H1 (cell line): Measurements from ENCODE around the gene OTOS. TPM values are rescaled to one million over a fixed set of nuclear protein-coding genes. Genes with fewer than 3 reads are reported as not detected.
A peak's percentile ranks its signal among the peaks of the same experiment; 100 is the strongest.

ENCODE experiments used
- CTCF ChIA-PET: fragments of 300-600 bp; sonication (Branson Sonifier 250); formaldehyde crosslinking; loops from one replicate; lab custom pipeline; 2021; ENCODE audit not compliant: partially characterized antibody; lab: Charles Lee
- POLR2A ChIA-PET: fragments of 300-600 bp; sonication (Branson Sonifier 250); formaldehyde crosslinking; loops from one replicate; lab custom pipeline; 2021; ENCODE audit warnings: inconsistent platforms; ENCODE audit not compliant: partially characterized antibody; lab: Charles Lee
- DNase-seq, 2 experiments: peaks; one replicate each; pipeline versions ENCODE4 v3.0.0 to v3.0.0-alpha.2; 2010 to 2022; ENCODE audit warnings: low spot score in 2 of 2, low read depth in 1 of 2, mixed read lengths in 1 of 2
- FAIRE-seq: peaks from 2 replicates; lab custom pipeline; 2011; peaks lifted over from hg19 to GRCh38; lab: Jason Lieb, UNC
- H2AFZ ChIP-seq: 2 replicates; pipeline ENCODE4 v1.8.1; 2012; ENCODE audit warnings: low read length, inconsistent platforms
- H2AK5ac ChIP-seq: 2 replicates; pipeline ENCODE4 v1.6.1; 2013; ENCODE audit warnings: low read depth, low read length
- H2BK120ac ChIP-seq: replicated peaks from 2 replicates; pipeline ENCODE3; 2013; ENCODE audit warnings: low read depth, low read length, inconsistent platforms
- H2BK12ac ChIP-seq: 2 replicates; pipeline ENCODE4 v1.6.1; 2013; ENCODE audit warnings: low read depth, low read length
- H2BK15ac ChIP-seq: 2 replicates; pipeline ENCODE4 v1.6.1; 2013; ENCODE audit warnings: low read length
- H2BK20ac ChIP-seq: 2 replicates; pipeline ENCODE4 v1.6.1; 2013; ENCODE audit warnings: low read length
- H2BK5ac ChIP-seq: 2 replicates; pipeline ENCODE4 v1.6.1; 2013; ENCODE audit warnings: low read depth, low read length
- H3K14ac ChIP-seq: 2 replicates; pipeline ENCODE4 v1.6.1; 2013; ENCODE audit warnings: inconsistent platforms; ENCODE audit not compliant: insufficient read length
- H3K18ac ChIP-seq: 2 replicates; pipeline ENCODE4 v1.6.1; 2013; ENCODE audit warnings: low read length; ENCODE audit errors: extremely low read depth
- H3K23ac ChIP-seq: 2 replicates; pipeline ENCODE4 v1.6.1; 2013; ENCODE audit warnings: inconsistent platforms; ENCODE audit not compliant: insufficient read length
- H3K23me2 ChIP-seq: 2 replicates; pipeline ENCODE4 v1.6.1; 2013; ENCODE audit warnings: low read depth, low read length
- H3K27ac ChIP-seq: 2 replicates; pipeline ENCODE4 v1.6.1; 2011; ENCODE audit warnings: low read depth, low read length, inconsistent platforms
- H3K27me3 ChIP-seq, 4 experiments: replicated peaks in 1 of 4; 1 replicate in 1 of 4; 2 replicates in 3 of 4; pipeline versions ENCODE4 v1.6.1 to v1.8.1; 2011 to 2013; ENCODE audit warnings: low read length in 3 of 4, mild to moderate bottlenecking in 3 of 4, inconsistent platforms in 2 of 4, mixed read lengths in 2 of 4, moderate library complexity in 1 of 4; ENCODE audit not compliant: control insufficient read depth in 3 of 4, insufficient read depth in 3 of 4; ENCODE audit errors: extremely low read depth in 1 of 4
- H3K36me3 ChIP-seq, 4 experiments: 2 replicates each; pipeline versions ENCODE4 v1.6.1 to v1.8.1; 2011 to 2013; ENCODE audit warnings: mild to moderate bottlenecking in 4 of 4, low read length in 3 of 4, moderate library complexity in 2 of 4, control low read depth in 1 of 4, inconsistent platforms in 1 of 4; ENCODE audit not compliant: insufficient read depth in 4 of 4, control insufficient read depth in 2 of 4
- H3K4ac ChIP-seq: replicated peaks from 2 replicates; pipeline ENCODE3; 2013; ENCODE audit warnings: low read length, low read depth, mixed read lengths, inconsistent platforms; ENCODE audit not compliant: insufficient read length
- H3K4me1 ChIP-seq, 4 experiments: replicated peaks in 1 of 4; 1 replicate in 1 of 4; 2 replicates in 3 of 4; pipeline versions ENCODE4 v1.6.1 to v1.8.1; 2011 to 2013; ENCODE audit warnings: low read length in 3 of 4, inconsistent platforms in 2 of 4, mixed read lengths in 1 of 4; ENCODE audit not compliant: insufficient read depth in 4 of 4, control insufficient read depth in 3 of 4
- H3K4me2 ChIP-seq, 2 experiments: 2 replicates each; pipeline versions ENCODE4 v1.6.1 to v1.8.1; 2011 to 2013; ENCODE audit warnings: low read depth in 2 of 2, low read length in 2 of 2, control low read depth in 1 of 2, inconsistent platforms in 1 of 2, mild to moderate bottlenecking in 1 of 2; ENCODE audit not compliant: insufficient read depth in 1 of 2
- H3K4me3 ChIP-seq, 4 experiments: fragments of 200-600, 300-600 bp in 1 of 4; sonication (generic), shearing (Covaris generic), sonication (Bioruptor Twin) in 1 of 4; 2 replicates each; pipeline versions ENCODE4 v1.5.1 to v1.8.1; 2011 to 2016; ENCODE audit warnings: low read length in 4 of 4, low read depth in 3 of 4, control low read depth in 2 of 4, inconsistent platforms in 2 of 4, mild to moderate bottlenecking in 2 of 4, mixed read lengths in 1 of 4, moderate library complexity in 1 of 4; ENCODE audit not compliant: insufficient read depth in 2 of 4; ENCODE audit errors: extremely low read depth in 1 of 4
- H3K56ac ChIP-seq: replicated peaks from 2 replicates; pipeline ENCODE3; 2013; ENCODE audit warnings: low read depth, mild to moderate bottlenecking, mixed read lengths, low read length, inconsistent platforms; ENCODE audit not compliant: insufficient read length
- H3K79me1 ChIP-seq: 2 replicates; pipeline ENCODE4 v1.6.1; 2013; ENCODE audit warnings: low read depth, low read length, control low read depth
- H3K79me2 ChIP-seq, 2 experiments: 2 replicates each; pipeline versions ENCODE4 v1.6.1 to v1.8.1; 2012 to 2013; ENCODE audit warnings: low read length in 2 of 2, mild to moderate bottlenecking in 2 of 2, inconsistent platforms in 1 of 2; ENCODE audit not compliant: insufficient read depth in 2 of 2, control insufficient read depth in 1 of 2
- H3K9ac ChIP-seq, 4 experiments: replicated peaks in 1 of 4; 1 replicate in 1 of 4; 2 replicates in 3 of 4; pipeline versions ENCODE4 v1.6.1 to v1.8.1; 2011 to 2013; ENCODE audit warnings: low read depth in 3 of 4, low read length in 3 of 4, control low read depth in 2 of 4, mild to moderate bottlenecking in 2 of 4, moderate library complexity in 2 of 4, inconsistent platforms in 1 of 4; ENCODE audit errors: extremely low read depth in 1 of 4
- H3K9me3 ChIP-seq, 2 experiments: 2 replicates each; pipeline versions ENCODE4 v1.6.1 to v1.8.1; 2012 to 2013; ENCODE audit warnings: mild to moderate bottlenecking in 2 of 2, moderate library complexity in 2 of 2, control low read depth in 1 of 2, inconsistent platforms in 1 of 2, low read depth in 1 of 2, low read length in 1 of 2, mixed read lengths in 1 of 2; ENCODE audit not compliant: insufficient read depth in 2 of 2
- H4K20me1 ChIP-seq, 2 experiments: replicated peaks in 1 of 2; 2 replicates each; pipeline versions ENCODE3 to v1.8.1; 2011 to 2013; ENCODE audit warnings: inconsistent platforms in 2 of 2, low read length in 2 of 2, mild to moderate bottlenecking in 1 of 2; ENCODE audit not compliant: insufficient read depth in 2 of 2, control insufficient read depth in 1 of 2
- H4K5ac ChIP-seq: 2 replicates; pipeline ENCODE4 v1.6.1; 2013; ENCODE audit warnings: low read length, low read depth, mixed read lengths, inconsistent platforms; ENCODE audit not compliant: insufficient read length
- H4K8ac ChIP-seq: 2 replicates; pipeline ENCODE4 v1.8.0; 2013; ENCODE audit warnings: mild to moderate bottlenecking, moderate library complexity, low read length, inconsistent platforms; ENCODE audit not compliant: insufficient read depth; ENCODE audit errors: extremely low read depth
- H4K91ac ChIP-seq: replicated peaks from 2 replicates; pipeline ENCODE3; 2013; ENCODE audit warnings: low read length, mixed read lengths, inconsistent platforms; ENCODE audit not compliant: insufficient read length
- ASH2L ChIP-seq: fragments of 200-600, 300-600 bp; sonication (generic); IDR thresholded peaks from one replicate; pipeline ENCODE4 v1.7.1; 2017; ENCODE audit warnings: low read length
- BACH1 ChIP-seq: IDR thresholded peaks from 2 replicates; pipeline ENCODE4 v1.6.1; 2012; ENCODE audit warnings: low read length, improper control_type of control experiment
- BCL11A ChIP-seq, 2 experiments: IDR thresholded peaks; one replicate each; pipeline ENCODE4 v1.6.1; 2011; ENCODE audit warnings: low read depth in 2 of 2, low read length in 2 of 2, mild to moderate bottlenecking in 2 of 2
- CTCF ChIP-seq, 3 experiments: IDR thresholded peaks; 1 replicate in 2 of 3; 2 replicates in 1 of 3; pipeline versions ENCODE4 v1.5.1 to v1.6.1; 2011; ENCODE audit warnings: low read length in 3 of 3, mild to moderate bottlenecking in 3 of 3, inconsistent platforms in 2 of 3, low read depth in 1 of 3, moderate library complexity in 1 of 3; ENCODE audit not compliant: insufficient read depth in 1 of 3; ENCODE audit errors: control extremely low read depth in 1 of 3
- EZH2 ChIP-seq: fragments of 200-600 bp; sonication (generic); IDR thresholded peaks from 2 replicates; pipeline ENCODE4 v1.7.1; 2012; ENCODE audit warnings: low read depth, mild to moderate bottlenecking, moderate library complexity, low read length, inconsistent platforms; ENCODE audit not compliant: severe bottlenecking
- SUZ12 ChIP-seq: fragments of 200-600 bp; sonication (generic); IDR thresholded peaks from 2 replicates; pipeline ENCODE4 v1.6.1; 2012; ENCODE audit warnings: mild to moderate bottlenecking, inconsistent platforms, low read length, moderate library complexity, mixed read lengths
- WGBS, 2 experiments: shearing (Covaris generic) in 1 of 2; methylation state at CpG; one replicate each; pipeline versions ENCODE4 v1.1.6 to v1.1.7; 2013 to 2015; ENCODE audit warnings: low lambda C conversion rate in 2 of 2, mixed read lengths in 2 of 2, inconsistent platforms in 1 of 2, low coverage in 1 of 2, missing lambda C conversion rate in 1 of 2; ENCODE audit not compliant: insufficient replicate concordance in 2 of 2, insufficient coverage in 1 of 2, insufficient read length in 1 of 2; ENCODE audit errors: extremely low coverage in 1 of 2, missing lambda C conversion rate in 1 of 2; 5-methylcytosine and 5-hydroxymethylcytosine counted together
- polyA plus RNA-seq, 7 experiments: library from polyadenylated mRNA; depleted of rRNA in 3 of 7; stranded (reverse) in 5 of 7; unstranded in 2 of 7; fragments of >200 nt in 5 of 7; fragments of 200-250 nt in 2 of 7; gene quantifications; 1 replicate in 5 of 7; 2 replicates in 1 of 7; 4 replicates in 1 of 7; pipeline versions ENCODE4 v1.2.1 to v1.2.3, GENCODE V29; 2011 to 2013; ENCODE audit warnings: missing spikeins in 2 of 7, mixed read lengths in 2 of 7
- total RNA-seq: library from RNA; stranded (reverse); fragmentation: NEBNext Ultra II Directional; extraction: Animal tissue kit (Norgen Biotek cat#: 25700); gene quantifications from 2 replicates; pipeline ENCODE4 v1.2.1, GENCODE V29; 2021

The OTOS gene
- total and polyA plus RNA-seq, 2 of the 8 experiments (the other 6 are each of a cell fraction or from before 2014, with no cell fraction given): 0.17 TPM; not detected in 1

DNA sequence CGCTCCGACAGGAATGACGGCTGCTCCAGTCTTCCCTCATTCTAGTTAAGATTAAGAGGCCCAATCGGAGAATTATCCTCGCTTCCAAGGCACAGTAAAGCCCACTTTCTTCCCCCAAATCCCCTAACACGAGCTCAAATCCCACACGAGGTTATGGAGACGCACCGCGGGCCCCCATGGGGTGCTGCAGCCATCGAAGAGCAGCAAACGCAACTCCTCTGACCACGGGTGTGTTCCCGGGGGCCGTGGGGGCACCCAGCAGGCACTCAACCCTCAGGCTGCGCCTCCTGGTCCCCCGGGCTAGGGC lies 4.8 kb downstream of the OTOS start:
- Histone ChIP-seq H2BK15ac (no peak overlapping the region), H3K9ac (peak overlapping the region; percentile 69 to 91 (median 76)), H3K79me1 (peaks cover 10% of the 10 kb centered on the region), H4K20me1 (peaks cover 14 to 16% of the 10 kb centered on the region in 2 experiments), H3K23ac (no peak overlapping the region), H4K8ac (peak overlapping the region; percentile 94; the same call in 1 of the 2 replicates), H3K56ac (peak overlapping the region; percentile 52), H3K9me3 (no peaks in the 10 kb centered on the region), H3K79me2 (peaks cover 13 to 23% of the 10 kb centered on the region in 2 experiments), H3K4me1 (peaks cover 0 to 25% (median 19%) of the 10 kb centered on the region in 4 experiments; a peak in 6 of 7 replicates), H3K27ac (no peak overlapping the region), H3K4ac (no peak overlapping the region), H2AFZ (no peak overlapping the region), H3K23me2 (peaks cover 14% of the 10 kb centered on the region; the same call in 1 of the 2 replicates), H3K18ac (no peak overlapping the region), H2AK5ac (no peak overlapping the region), H3K4me2 (peak overlapping the region; percentile 98 to 100), H2BK120ac (no peak overlapping the region), H3K14ac (no peak overlapping the region), H2BK12ac (no peak overlapping the region), H2BK5ac (peak overlapping the region; percentile 35; the same call in 1 of the 2 replicates), H4K5ac (no peak overlapping the region), H3K4me3 (peak overlapping the region; percentile 62 to 100 (median 92)), H3K27me3 (peaks cover 0 to 8% (median 6%) of the 10 kb centered on the region in 4 experiments; a peak in 5 of 7 replicates), H4K91ac (peak overlapping the region; percentile 47), H2BK20ac (no peak overlapping the region), H3K36me3 (peaks cover 9 to 28% (median 26%) of the 10 kb centered on the region in 4 experiments; a peak in 7 of 8 replicates)
- FAIRE-seq (no peak), DNase-seq (no peak)
- ChIA-PET CTCF (interaction anchor here (1.2 to 1.6 kb wide), 3 partner anchors 8 to 117 kb away, joined by 3 read pairs; no protein-coding TSS in a partner anchor), POLR2A (interaction anchor here (0.7 to 1.3 kb wide), 4 partner anchors 8 to 735 kb away, joined by 3 to 4 read pairs (median 3); partner anchors contain the start of genes HDAC4 and NDUFA10)
- WGBS, 2 experiments: 5% methylated on average over 15 of the region's 17 CpGs; no CpG with 5 or more reads in 1 of the 2 experiments
- no peak for TF ChIP-seq EZH2
- no peak for TF ChIP-seq CTCF (IDR thresholded peaks at IDR 0.05; ENCODE audit: control extremely low read depth in 1 of 3, insufficient read depth in 1 of 3, low read depth in 1 of 3, low read length in 3 of 3)
- no peak for TF ChIP-seq BACH1
- no peak for TF ChIP-seq BCL11A (IDR thresholded peaks at IDR 0.05; ENCODE audit: low read depth in 2 of 2, low read length in 2 of 2)
- TF ChIP-seq SUZ12: no peak
- TF ChIP-seq ASH2L: no peak
